SK-N-MC (cell line): ENCODE measurements around the gene CD163L1.

Experiments used
- EZH2 ChIP-seq: fragments of 200-600 bp; sonication (generic); IDR thresholded peaks from one replicate; pipeline ENCODE4 v1.6.1; 2017; ENCODE audit warnings: antibody characterized with exemption
- POLR2AphosphoS5 ChIP-seq: IDR thresholded peaks from 2 replicates; pipeline ENCODE4 v1.6.1; 2012; ENCODE audit warnings: mild to moderate bottlenecking, low read depth, low read length, borderline replicate concordance

GRCh38 chr12:7431993-7432685 is 11.8 kb downstream of the CD163L1 start:
- no peak for TF ChIP-seq POLR2AphosphoS5
- TF ChIP-seq EZH2: no peak
